DND-41 (cell line): ENCODE results near the gene VPS37B.

Source experiments
- EZH2 ChIP-seq: IDR thresholded peaks from 3 replicates; pipeline ENCODE4 v1.6.1; 2012; ENCODE audit warnings: borderline replicate concordance, low read depth, mild to moderate bottlenecking, moderate library complexity, low read length, inconsistent platforms; ENCODE audit not compliant: severe bottlenecking
- TF ChIP-seq, protein P1 (sequence below): IDR thresholded peaks from 2 replicates; pipeline ENCODE4 v1.5.1; 2012; ENCODE audit warnings: borderline replicate concordance, low read length, moderate library complexity, mild to moderate bottlenecking; ENCODE audit not compliant: poor library complexity, severe bottlenecking; ENCODE audit errors: extremely low read depth

- TF ChIP-seq, protein P1, sequence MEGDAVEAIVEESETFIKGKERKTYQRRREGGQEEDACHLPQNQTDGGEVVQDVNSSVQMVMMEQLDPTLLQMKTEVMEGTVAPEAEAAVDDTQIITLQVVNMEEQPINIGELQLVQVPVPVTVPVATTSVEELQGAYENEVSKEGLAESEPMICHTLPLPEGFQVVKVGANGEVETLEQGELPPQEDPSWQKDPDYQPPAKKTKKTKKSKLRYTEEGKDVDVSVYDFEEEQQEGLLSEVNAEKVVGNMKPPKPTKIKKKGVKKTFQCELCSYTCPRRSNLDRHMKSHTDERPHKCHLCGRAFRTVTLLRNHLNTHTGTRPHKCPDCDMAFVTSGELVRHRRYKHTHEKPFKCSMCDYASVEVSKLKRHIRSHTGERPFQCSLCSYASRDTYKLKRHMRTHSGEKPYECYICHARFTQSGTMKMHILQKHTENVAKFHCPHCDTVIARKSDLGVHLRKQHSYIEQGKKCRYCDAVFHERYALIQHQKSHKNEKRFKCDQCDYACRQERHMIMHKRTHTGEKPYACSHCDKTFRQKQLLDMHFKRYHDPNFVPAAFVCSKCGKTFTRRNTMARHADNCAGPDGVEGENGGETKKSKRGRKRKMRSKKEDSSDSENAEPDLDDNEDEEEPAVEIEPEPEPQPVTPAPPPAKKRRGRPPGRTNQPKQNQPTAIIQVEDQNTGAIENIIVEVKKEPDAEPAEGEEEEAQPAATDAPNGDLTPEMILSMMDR: no peak
- TF ChIP-seq EZH2: no peak
These were observed 15.7 kb downstream of the VPS37B start for GRCh38 chr12:122880155-122880667.
